ENCODE measurements around the gene PRRG2.
A peak's percentile ranks its signal among the peaks of the same experiment; 100 is the strongest.

Gene PRRG2

DNA sequence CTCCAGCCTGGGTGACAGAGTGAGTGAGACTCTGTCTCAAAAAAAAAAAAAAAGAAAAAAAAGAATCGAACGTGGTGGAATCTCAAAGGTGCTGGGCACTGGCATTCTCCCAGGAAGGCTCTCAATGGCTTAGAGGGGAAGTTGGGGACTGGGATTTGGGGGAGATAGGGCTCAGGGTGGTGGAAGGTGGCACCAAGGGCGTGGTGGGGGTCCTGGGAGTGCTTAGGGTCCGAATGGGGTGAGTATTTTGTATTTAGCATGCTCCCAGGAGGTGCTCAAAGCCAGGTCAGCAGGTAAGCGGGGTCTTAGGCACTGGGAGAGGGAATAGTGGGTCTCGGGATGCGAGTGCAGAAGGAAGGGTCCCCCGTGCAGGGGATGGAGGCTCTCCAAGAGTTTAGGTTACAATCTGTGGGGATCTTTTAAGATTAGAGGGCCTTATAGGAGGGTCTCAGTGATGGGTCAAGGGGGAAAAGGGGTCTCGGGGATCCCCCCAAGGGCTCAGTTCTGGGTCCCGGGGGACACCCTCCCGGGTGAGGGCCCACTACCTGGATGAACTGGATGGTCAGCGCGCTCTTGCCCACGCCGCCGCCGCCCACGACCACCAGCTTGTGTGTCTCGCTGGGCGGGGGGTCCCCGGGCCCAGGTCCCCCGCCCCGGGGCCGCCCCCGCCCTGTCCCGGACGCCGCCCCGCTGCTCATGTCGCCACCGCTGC is 58.4 kb downstream of the PRRG2 start:
- no peak for DNase-seq (ENCODE audit: low read depth in 2 of 2)

- peak; percentile 98 to 99 for DNase-seq (ENCODE audit: low read depth in 2 of 2)
Observed at GRCh38 chr19:49640113-49640898, 59.2 kb downstream of the PRRG2 start, which contains the start of gene RRAS. Gene RRAS, minus strand, starts transcription at chr19:49640143. Its CDS starts 45 bp downstream, at chr19:49640098.
